HG02588 (cell line): Measurements from ENCODE around the gene HYPK.
"Not testable (repeated sequence)": the region's sequence is repeated elsewhere in the genome, so short reads cannot be mapped to it uniquely, and the experiment has no call there.

Experiments used
- ATAC-seq: cut with Tn5 transposase; IDR thresholded peaks from one replicate; pipeline ENCODE4 v1.9.1; 2021; ENCODE audit warnings: mild to moderate bottlenecking, moderate library complexity; ENCODE audit not compliant: unreplicated experiment

HYPK gene

GRCh38 chr15:43795197-43795596 lies 5.2 kb upstream of the HYPK start:
- no peak for ATAC-seq

- no peak for ATAC-seq
These were observed 4.4 kb upstream of the HYPK start for GRCh38 chr15:43795997-43796396.

GRCh38 chr15:43796566-43796965 lies 3.8 kb upstream of the HYPK start:
- no peak for ATAC-seq

- no peak for ATAC-seq
These were observed 1.0 kb upstream of the HYPK start for GRCh38 chr15:43799209-43799944.

- no peak for ATAC-seq
These were observed 484 bp upstream of the HYPK start, which contains the start of gene SERINC4 for GRCh38 chr15:43799945-43800285. TSS of gene SERINC4 (minus strand) at chr15:43800220. CDS start at chr15:43799986, 234 bp downstream.

GRCh38 chr15:43802676-43803075 lies 2.3 kb downstream of the HYPK start:
- ATAC-seq: not testable (repeated sequence)

GRCh38 chr15:43808435-43808950 lies 8.1 kb downstream of the HYPK start:
- no peak for ATAC-seq

GRCh38 chr15:43808960-43809678 lies 8.7 kb downstream of the HYPK start:
- ATAC-seq: peak; percentile 48

GRCh38 chr15:43815064-43815463 lies 14.7 kb downstream of the HYPK start:
- not testable (repeated sequence) for ATAC-seq

GRCh38 chr15:43821505-43821904 lies 21.1 kb downstream of the HYPK start:
- no peak for ATAC-seq

- ATAC-seq: peak; percentile 78
These were observed 24.2 kb downstream of the HYPK start, which contains the start of gene MFAP1 for GRCh38 chr15:43824302-43825246. TSS of gene MFAP1 (minus strand) at chr15:43824690. CDS start at chr15:43824569, 121 bp downstream.

GRCh38 chr15:43825305-43825704 lies 24.9 kb downstream of the HYPK start:
- not testable (repeated sequence) for ATAC-seq

GRCh38 chr15:43826029-43826507 lies 25.7 kb downstream of the HYPK start:
- ATAC-seq: no peak

- ATAC-seq: peak; percentile 54
These were observed 26.3 kb downstream of the HYPK start, which contains the start of gene WDR76 for GRCh38 chr15:43826508-43827341. TSS of gene WDR76 (plus strand) at chr15:43827002. CDS start at chr15:43827033, 31 bp downstream.

GRCh38 chr15:43828061-43828657 lies 27.8 kb downstream of the HYPK start:
- ATAC-seq: no peak

- ATAC-seq: not testable (repeated sequence)
These were observed 29.6 kb downstream of the HYPK start for GRCh38 chr15:43829951-43830540.

- not testable (repeated sequence) for ATAC-seq
These were observed 30.4 kb downstream of the HYPK start for GRCh38 chr15:43830691-43831275.

GRCh38 chr15:43831519-43832052 lies 31.2 kb downstream of the HYPK start:
- ATAC-seq: not testable (repeated sequence)
